ENCODE results near the gene GTF2F1.
"Not testable (repeated sequence)": the region's sequence is repeated elsewhere in the genome, so short reads cannot be mapped to it uniquely, and the experiment has no call there.

GTF2F1 gene

DNA sequence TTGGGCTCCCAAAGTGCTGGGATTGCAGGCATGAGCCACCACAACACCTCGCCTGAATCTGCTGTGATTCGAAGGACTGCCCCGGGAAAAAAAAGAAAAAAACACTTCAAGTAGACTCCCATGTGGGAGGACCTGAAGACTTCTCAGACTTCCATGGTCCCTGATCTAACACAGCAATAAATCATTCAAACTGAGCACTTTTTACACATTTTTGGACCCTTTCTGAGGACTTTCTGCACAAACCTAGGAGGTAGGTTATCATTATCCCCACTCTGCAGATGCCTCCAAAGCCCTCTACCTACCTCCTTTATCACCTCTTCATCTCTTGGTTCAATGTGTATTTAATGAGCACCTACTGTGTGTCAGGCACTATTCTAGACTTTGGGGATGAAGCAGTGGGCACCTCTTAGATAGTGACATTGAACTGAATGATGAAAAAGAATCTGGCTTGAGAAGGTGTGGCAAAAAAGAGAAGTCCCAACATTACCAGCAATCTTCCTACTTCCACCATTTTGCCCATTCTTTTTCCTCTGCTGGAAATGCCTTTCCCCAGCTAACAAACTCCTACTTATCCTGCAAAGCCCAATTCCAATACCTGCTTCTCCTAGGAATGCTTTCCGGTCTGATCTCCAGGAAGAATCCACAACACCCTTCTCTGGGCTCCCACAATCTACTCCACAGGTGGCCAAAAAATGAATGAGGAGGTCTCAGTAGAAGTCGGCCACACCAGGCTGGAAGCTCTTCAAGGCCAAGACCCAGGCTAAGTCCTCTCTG, 33.2 kb downstream of the GTF2F1 start:
- Histone ChIP-seq H3K27me3 (replicated peaks; ENCODE audit: control insufficient read depth, insufficient read depth, low read length) (no peaks in the 10 kb centered on the region), H3K4me3 (replicated peaks; ENCODE audit: low read depth, low read length) (no peak overlapping the region), H3K36me3 (ENCODE audit: control insufficient read depth, insufficient read depth, low read length) (no peaks in the 10 kb centered on the region; the same call in 1 of the 2 replicates)
- no peak for DNase-seq (ENCODE audit: extremely low read depth, insufficient read length)
- TF ChIP-seq, protein P1, sequence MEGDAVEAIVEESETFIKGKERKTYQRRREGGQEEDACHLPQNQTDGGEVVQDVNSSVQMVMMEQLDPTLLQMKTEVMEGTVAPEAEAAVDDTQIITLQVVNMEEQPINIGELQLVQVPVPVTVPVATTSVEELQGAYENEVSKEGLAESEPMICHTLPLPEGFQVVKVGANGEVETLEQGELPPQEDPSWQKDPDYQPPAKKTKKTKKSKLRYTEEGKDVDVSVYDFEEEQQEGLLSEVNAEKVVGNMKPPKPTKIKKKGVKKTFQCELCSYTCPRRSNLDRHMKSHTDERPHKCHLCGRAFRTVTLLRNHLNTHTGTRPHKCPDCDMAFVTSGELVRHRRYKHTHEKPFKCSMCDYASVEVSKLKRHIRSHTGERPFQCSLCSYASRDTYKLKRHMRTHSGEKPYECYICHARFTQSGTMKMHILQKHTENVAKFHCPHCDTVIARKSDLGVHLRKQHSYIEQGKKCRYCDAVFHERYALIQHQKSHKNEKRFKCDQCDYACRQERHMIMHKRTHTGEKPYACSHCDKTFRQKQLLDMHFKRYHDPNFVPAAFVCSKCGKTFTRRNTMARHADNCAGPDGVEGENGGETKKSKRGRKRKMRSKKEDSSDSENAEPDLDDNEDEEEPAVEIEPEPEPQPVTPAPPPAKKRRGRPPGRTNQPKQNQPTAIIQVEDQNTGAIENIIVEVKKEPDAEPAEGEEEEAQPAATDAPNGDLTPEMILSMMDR (IDR thresholded peaks at IDR 0.05; ENCODE audit: insufficient read depth, low read length, poor library complexity, severe bottlenecking): no peak

- Histone ChIP-seq H3K36me3 (ENCODE audit: control insufficient read depth, insufficient read depth, low read length) (no peaks in the 10 kb centered on the region), H3K27me3 (replicated peaks; ENCODE audit: control insufficient read depth, insufficient read depth, low read length) (no peaks in the 10 kb centered on the region), H3K4me3 (replicated peaks; ENCODE audit: low read depth, low read length) (no peak overlapping the region)
- no peak for DNase-seq (ENCODE audit: extremely low read depth, insufficient read length)
- TF ChIP-seq, protein P1 (IDR thresholded peaks at IDR 0.05; ENCODE audit: insufficient read depth, low read length, poor library complexity, severe bottlenecking): no peak
Observed at GRCh38 chr19:6358003-6358402, 35.0 kb downstream of the GTF2F1 start.

DNA sequence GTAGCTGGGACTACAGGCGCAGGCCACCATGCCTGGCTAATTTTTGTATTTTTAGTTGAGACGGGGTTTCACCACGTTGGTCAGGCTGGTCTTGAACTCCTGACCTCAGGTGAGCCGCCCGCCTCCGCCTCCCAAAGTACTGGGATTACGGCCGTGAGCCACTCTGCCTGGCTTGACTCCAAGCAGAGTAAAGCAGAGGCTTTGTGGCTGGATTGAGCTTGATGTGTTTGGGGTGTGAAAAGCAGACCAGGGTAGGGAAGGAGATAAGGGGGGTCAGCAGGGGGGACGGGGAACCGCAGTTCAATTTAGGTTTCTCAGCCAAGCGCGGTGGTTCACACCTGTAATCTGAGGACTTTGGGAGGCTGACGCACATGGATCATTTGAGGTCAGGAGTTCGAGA, 35.8 kb downstream of the GTF2F1 start:
- Histone ChIP-seq H3K27me3 (replicated peaks; ENCODE audit: control insufficient read depth, insufficient read depth, low read length) (no peaks in the 10 kb centered on the region), H3K36me3 (ENCODE audit: control insufficient read depth, insufficient read depth, low read length) (no peaks in the 10 kb centered on the region), H3K4me3 (replicated peaks; ENCODE audit: low read depth, low read length) (no peak overlapping the region)
- TF ChIP-seq, protein P1 (IDR thresholded peaks at IDR 0.05; ENCODE audit: insufficient read depth, low read length, poor library complexity, severe bottlenecking): no peak
- no peak for DNase-seq (ENCODE audit: extremely low read depth, insufficient read length)

DNA sequence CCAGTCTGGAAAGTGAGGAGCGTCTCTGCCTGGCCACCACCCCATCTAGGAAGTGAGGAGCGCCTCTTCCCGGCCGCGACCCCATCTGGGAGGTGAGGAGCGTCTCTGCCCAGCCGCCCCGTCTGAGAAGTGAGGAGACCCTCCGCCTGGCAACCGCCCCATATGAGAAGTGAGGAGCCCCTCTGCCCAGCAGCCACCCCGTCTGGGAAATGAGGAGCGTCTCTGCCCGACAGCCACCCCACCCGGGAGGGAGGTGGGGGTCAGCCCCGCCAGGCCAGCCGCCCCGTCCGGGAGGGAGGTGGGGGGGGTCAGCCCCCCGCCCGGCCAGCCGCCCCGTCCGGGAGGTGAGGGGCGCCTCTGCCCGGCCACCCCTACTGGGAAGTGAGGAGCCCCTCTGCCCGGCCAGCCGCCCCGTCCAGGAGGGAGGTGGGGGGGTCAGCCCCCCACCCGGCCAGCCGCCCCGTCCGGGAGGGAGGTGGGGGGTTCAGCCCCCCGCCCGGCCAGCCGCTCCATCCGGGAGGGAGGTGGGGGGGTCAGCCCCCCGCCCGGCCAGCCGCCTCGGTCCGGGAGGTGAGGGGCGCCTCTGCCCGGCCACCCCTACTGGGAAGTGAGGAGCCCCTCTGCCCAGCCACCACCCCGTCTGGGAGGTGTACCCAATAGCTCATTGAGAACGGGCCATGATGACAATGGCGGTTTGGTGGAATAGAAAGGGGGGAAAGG, 37.5 kb downstream of the GTF2F1 start:
- H3K27me3 ChIP-seq (replicated peaks; ENCODE audit: control insufficient read depth, insufficient read depth, low read length); DNase-seq (ENCODE audit: extremely low read depth, insufficient read length); H3K4me3 ChIP-seq (replicated peaks; ENCODE audit: low read depth, low read length); H3K36me3 ChIP-seq (ENCODE audit: control insufficient read depth, insufficient read depth, low read length): not testable (repeated sequence)

DNA sequence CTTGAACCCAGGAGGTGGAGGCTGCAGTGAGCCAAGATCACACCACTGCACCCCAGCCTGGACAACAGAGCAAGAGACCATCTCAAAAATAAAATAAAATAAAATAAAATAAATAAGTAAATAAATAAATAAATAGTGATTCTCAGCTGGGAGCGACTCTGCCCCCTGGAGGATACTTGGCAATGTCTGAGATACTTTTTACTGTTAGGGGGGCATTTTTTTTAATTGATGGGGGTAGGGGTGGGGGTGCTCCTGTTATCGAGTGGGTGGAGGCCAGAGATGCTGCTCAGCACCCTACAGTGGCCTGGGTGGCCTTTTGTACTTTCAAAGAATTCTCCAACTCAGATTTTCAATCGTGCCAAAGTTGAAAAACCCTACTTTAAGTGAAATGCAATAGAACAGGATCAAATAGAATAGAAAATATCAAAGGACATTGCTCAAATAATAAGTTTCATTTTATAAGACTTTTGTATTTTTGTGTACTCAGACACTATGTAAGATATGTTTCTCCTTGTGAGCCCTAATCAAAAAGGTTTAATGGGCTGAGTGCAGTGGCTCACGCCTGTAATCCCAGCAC, 38.8 kb downstream of the GTF2F1 start:
- Histone ChIP-seq H3K36me3 (ENCODE audit: control insufficient read depth, insufficient read depth, low read length) (no peaks in the 10 kb centered on the region), H3K4me3 (replicated peaks; ENCODE audit: low read depth, low read length) (no peak overlapping the region), H3K27me3 (replicated peaks; ENCODE audit: control insufficient read depth, insufficient read depth, low read length) (no peaks in the 10 kb centered on the region)
- no peak for DNase-seq (ENCODE audit: extremely low read depth, insufficient read length)
- TF ChIP-seq, protein P1 (IDR thresholded peaks at IDR 0.05; ENCODE audit: insufficient read depth, low read length, poor library complexity, severe bottlenecking): peak; percentile 36
